CD4-positive, alpha-beta T cell treated with Interleukin-4 for 1 hour (primary cell): ENCODE data around the gene ARID5B.
A peak's percentile ranks its signal among the peaks of the same experiment; 100 is the strongest.

Experiments used
- DNase-seq, 2 donors: peaks; one replicate each; pipeline ENCODE4 v3.0.0-alpha.2; 2020 to 2022

Gene ARID5B

DNA sequence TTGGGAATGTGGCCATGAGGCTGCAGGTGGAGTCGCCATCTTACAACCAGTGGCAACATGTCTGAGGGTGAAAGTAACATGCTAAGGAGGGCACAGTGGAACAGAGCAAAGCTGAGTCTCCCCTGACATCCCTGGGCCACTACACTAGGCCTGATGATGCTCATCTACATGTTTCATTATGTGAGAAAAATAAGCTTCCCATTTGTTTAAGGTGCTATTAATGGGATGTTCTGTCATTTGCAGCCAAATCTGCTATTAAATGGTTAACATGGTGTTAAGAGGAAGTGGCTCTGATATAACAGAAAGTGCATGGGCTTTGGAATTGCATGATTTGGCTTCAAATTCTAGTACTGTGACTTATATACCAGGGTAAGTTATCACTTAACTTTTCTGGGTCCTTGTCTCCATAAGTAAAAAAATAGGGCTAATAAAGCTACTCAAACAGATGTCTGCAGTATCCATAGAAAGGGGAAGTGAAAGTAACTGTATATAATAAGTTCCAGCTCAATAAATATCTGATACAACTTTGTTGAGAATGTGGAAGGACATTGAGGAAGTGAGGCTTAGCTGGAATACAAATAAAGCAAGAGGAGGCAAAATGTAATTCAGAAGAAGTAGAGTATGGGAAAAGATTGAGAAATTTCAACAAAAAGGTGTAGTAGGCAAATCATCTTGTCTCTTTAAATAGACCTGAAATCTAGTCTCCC is 208.2 kb downstream of the ARID5B start:
- peak in 1 of 2 donors; percentile 23 for DNase-seq

DNA sequence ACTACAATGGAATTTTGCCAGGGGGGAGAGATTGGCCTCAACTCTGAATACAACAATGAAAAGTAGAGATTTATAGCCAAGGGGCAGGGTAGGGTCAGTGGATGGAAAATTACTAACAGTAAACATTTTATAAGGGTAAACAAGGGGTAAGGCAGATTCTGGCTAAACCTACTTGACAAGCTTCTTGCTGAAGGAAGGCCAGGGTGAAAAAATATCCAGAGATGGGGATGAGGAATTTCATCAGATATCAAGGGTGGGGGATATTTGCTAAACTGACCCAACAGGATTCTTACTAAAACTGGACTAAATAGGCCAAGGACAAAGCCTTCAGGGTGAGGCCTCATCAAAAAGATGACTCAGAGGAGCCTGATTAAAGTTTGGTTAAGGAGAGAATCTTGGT is 210.8 kb downstream of the ARID5B start:
- no peak for DNase-seq

- no peak for DNase-seq
Observed at GRCh38 chr10:62112963-62113362, 211.5 kb downstream of the ARID5B start.

DNA sequence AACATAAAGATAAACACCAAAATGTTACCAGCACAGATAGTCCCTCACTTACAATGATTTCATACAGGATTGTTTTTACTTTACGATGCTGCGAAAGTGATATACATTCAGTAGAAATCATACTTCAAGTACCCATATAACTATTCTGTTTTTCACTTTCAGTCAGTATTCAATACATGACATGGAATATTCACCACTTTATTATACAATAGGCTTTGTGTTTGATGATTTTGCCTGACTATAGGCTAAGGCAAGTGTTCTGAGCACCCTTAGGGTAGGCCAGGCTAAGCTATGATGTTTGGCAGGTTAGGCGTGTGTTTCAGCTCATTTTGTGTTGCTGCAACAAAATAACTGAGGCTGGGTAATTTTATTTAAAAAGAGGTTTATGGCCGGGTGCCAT is 212.2 kb downstream of the ARID5B start:
- no peak for DNase-seq

DNA sequence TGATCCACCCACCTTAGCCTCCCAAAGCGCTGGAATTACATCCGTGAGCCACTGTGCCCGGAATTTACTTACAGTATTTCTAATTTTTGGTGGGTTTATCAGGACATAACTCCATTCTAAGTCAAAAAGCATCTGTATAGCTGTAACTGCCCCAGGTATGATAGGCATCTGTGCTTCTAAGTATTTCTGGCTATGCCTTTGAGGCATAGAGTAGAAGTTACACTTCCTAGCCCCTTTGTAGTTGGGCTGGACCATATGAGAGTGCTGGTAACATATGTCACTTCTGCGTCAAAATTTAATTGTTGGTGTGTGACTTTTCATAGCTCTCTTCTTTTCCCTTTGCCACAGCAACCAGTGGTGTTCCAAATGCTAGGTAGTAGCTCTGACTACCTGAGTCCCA is 213.8 kb downstream of the ARID5B start:
- DNase-seq: no peak

GRCh38 chr10:62115842-62116241 is 214.3 kb downstream of the ARID5B start:
- DNase-seq: no peak

DNA sequence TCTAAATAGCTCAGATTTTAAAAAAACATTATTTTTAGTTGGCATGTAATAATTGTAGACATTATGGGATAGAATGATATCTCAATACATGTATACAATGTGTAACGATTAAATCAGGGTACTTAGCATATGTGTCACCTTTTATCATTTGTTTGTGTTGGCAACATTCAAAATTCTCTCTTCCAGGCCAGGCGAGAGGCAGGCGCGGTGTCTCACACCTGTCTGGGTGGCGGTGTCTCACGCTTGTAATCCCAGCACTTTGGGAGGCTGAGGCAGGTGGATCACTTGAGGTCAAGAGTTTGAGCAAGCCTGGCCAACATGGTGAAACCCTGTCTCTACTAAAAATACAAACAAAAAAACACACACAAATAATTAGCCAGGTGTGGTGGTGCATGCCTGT is 215.4 kb downstream of the ARID5B start:
- DNase-seq: no peak

GRCh38 chr10:62121187-62121530 is 219.7 kb downstream of the ARID5B start:
- DNase-seq: peak in 1 of 2 donors; percentile 37

DNA sequence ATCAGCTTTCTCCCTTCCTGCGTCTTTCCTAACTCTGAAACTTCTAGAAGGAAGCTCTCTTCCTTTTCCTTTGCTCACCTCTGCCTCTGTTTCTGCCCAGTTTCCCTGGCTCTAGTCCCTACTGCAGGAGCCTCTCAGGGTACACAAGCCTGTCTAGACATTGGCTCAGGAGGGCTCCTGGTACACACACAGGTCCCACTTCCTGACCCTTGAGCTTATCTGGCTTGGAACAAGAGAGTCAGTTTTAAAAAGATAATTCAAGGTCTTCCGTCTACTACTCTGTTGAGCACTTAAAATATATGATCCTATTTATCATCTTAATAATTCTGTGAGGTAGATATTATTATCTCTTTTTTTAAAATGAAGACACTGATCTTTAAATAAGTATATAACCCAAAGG is 226.5 kb downstream of the ARID5B start:
- no peak for DNase-seq

DNA sequence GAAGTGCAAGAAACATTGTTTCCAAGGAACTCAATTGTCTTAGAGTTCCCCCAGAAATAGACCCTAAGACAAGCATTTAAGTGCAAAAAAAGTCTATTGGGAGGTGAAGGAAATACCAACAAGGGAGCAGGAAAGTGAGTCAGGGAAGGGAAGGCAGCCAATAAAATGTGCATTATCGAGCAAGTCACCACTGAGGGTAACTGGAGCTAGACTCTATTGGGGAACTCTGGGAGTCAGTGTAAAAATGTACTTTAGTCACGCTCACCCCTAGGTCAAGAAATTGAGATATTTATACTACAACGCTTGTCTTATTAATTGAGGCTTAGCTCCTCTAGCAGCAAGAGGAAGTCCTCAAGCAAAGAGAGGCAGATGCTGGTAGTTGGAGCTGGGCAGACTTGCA is 229.4 kb downstream of the ARID5B start:
- DNase-seq: no peak

DNA sequence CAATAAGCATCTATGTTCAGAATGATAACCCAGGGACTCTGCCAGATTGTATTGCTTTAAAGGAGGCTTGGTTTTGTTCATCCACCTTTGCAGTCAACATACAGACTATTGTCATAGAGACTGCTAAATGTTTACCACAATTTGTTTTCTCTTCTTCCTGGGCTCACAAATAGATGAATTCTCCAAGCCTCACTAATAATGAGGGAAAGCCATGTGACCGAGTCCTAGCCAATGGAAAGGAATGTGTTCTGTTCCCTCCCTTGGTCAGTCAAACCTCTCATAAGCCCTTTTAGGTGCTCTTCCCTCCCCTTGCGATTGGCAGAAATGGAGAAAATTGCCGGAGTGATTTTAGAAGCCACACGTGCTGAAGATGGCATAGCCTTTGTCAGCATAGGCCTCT is 230.2 kb downstream of the ARID5B start:
- DNase-seq: no peak

- no peak for DNase-seq
Observed at GRCh38 chr10:62133618-62134017, 232.1 kb downstream of the ARID5B start.

- no peak for DNase-seq
Observed at GRCh38 chr10:62136931-62137330, 235.4 kb downstream of the ARID5B start.
